ENCODE data around the gene DEPDC5.
"Not testable (repeated sequence)": the region's sequence is repeated elsewhere in the genome, so short reads cannot be mapped to it uniquely, and the experiment has no call there.

DEPDC5 gene

DNA sequence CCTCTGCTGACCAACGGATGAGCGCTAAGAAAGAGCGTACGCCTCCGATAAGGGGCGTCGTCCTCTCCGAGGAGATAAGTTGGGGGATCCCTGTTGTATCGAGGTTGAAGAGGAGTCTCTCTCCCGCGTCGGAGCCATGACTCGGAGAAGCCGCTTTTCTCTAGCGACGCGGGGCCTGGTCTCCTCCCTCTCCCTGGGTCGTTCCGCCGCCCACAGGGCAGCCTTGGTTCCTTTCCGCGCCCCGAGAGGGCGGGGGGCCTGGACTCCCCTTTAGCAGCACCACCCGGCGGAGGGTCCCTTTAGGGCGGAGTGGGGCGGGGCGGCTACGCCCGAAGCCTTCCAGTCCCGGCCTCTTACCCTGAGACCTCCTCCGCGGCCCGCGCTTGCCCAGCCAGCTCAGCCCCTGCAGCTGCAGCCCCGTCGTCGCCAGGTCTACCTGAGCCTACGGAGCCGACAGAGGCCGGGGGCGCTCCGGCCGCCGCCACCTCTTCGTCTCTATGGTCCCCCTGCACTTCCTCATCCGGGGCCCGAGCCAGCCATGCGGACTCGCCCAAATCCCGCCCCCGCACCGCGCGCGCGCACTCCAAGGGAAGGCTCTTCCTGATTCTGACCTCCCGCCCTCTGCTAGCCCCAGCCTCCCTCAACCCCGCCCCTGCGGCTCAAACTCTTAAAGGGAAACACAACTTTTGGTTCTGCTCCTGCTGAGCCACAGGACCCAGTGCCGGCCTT, 4.0 kb upstream of the DEPDC5 start, which contains the start of gene PRR14L:
Gene PRR14L, minus strand, starts transcription at position 497 of the 729 bp plus-strand sequence. CDS start 11,272 bp downstream, outside the sequence.
- DNase-seq (ENCODE audit: low read depth) = peak; percentile 96

DNA sequence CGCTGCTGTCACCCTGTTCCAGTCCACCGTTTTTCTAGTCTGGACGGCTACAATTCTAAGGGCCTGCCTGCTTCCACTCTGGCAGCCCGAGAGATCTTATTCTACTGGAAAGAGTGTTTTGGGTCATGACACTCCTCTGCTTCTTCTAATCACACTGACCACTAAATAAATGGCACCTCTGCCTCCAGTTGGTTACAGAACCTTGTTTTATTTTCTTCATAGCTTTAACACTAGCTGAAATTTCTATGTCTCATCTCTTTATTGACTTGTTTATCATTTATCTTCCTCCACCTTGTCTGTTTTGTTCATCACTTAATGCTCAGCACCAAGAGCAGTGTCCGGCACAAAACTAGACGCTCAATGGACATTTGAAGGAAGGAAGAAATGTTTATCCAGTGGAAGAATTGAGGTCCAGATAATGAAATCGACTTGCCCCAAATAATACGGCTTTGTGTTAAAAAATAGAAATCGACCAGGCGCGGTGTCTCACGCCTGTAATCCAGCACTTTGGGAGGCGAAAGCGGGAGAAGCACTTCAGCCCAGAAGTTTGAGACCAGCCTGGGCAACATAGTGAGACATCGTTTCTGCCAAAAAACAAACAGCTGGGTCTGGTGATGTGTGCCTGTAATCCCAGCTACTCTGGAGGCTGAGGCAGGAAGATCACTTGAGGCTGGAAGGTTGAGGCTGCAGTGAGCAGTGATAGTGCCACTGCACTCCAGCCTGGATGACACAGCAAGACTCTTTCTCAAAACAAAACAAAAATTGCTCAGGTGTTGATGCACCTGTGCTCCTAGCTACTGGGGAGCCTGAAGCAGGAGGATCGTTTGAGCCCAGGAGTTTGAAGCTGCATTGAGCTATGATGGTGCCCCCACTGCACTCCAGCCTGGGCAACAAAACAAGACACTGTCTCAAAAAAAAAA, 3.2 kb upstream of the DEPDC5 start:
- DNase-seq (ENCODE audit: low read depth) = no peak

GRCh38 chr22:31752096-31752847, 1.5 kb upstream of the DEPDC5 start:
- DNase-seq (ENCODE audit: low read depth) = no peak

GRCh38 chr22:31753005-31753633, 700 bp upstream of the DEPDC5 start:
- DNase-seq (ENCODE audit: low read depth) = no peak

GRCh38 chr22:31754813-31755212, 994 bp downstream of the DEPDC5 start:
- DNase-seq (ENCODE audit: low read depth) = no peak

DNA sequence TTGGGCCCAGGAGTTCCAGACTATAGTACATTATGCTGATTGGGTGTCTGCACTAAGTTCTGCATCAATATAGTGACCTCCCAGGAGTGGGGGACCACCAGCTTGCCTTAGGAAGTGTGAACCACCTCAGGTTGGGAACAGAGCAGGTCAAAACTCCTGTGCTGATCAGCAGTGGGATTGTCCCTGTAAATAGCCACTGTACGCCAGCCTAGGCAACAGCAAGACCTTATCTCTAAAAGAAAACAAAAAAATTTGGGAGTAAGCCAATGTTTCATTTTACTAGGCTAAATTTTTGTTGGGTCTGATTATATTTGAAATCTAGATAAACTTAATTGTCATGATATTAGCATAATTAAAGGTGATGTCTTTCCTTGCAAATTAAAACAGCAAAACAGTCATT, 3.4 kb downstream of the DEPDC5 start:
- DNase-seq (ENCODE audit: low read depth) = no peak

GRCh38 chr22:31758860-31759259, 5.0 kb downstream of the DEPDC5 start:
- DNase-seq (ENCODE audit: low read depth) = not testable (repeated sequence)

GRCh38 chr22:31764785-31765184, 11.0 kb downstream of the DEPDC5 start:
- DNase-seq (ENCODE audit: low read depth) = no peak

- no peak for DNase-seq (ENCODE audit: low read depth)
Observed at GRCh38 chr22:31768422-31769059, 14.7 kb downstream of the DEPDC5 start.

GRCh38 chr22:31773416-31773815, 19.6 kb downstream of the DEPDC5 start:
- DNase-seq (ENCODE audit: low read depth) = no peak

GRCh38 chr22:31776231-31776630, 22.4 kb downstream of the DEPDC5 start:
- no peak for DNase-seq (ENCODE audit: low read depth)

DNA sequence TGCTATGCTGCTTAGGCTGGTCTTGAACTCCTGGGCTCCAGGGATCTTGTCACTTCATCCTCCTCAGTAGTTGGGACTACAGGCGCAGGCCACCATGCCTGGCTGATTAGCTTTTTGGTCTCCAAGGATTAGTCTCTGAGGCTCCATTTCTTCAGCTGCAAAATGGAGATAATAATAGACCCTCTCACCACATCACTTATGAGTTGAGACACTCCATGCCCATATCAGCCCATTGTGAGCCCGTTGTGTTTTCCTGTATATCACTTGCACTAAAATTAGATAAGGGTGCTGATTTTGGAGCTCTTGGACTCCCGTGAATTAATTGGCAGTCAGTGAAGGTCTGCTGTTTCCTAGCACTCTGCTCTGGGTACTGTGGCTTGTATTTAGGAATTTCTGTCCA, 36.0 kb downstream of the DEPDC5 start:
- DNase-seq (ENCODE audit: low read depth) = no peak

DNA sequence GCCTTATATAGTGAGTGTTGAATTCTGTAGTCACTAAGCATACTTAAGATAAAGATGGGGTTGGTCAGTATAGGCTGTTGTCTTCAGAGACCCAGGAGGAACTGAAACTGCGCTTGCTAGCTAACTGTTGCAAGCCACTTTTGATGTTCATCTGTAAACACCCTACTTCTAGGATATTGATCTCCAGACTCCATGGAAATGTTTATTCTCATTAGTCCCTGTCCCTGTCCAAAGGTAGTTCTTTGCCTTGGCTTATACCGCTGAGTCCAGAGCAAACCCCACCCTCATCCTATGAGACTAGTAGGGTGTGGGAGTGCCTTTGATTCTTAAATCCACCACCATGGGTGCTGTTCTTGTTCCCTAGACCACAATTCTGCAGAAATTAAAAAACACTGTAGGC, 36.4 kb downstream of the DEPDC5 start:
- DNase-seq (ENCODE audit: low read depth) = no peak

GRCh38 chr22:31799358-31799757, 45.5 kb downstream of the DEPDC5 start:
- not testable (repeated sequence) for DNase-seq (ENCODE audit: low read depth)

- DNase-seq (ENCODE audit: low read depth) = no peak
Observed at GRCh38 chr22:31800065-31800464, 46.2 kb downstream of the DEPDC5 start.

GRCh38 chr22:31800861-31801260, 47.0 kb downstream of the DEPDC5 start:
- not testable (repeated sequence) for DNase-seq (ENCODE audit: low read depth)

DNA sequence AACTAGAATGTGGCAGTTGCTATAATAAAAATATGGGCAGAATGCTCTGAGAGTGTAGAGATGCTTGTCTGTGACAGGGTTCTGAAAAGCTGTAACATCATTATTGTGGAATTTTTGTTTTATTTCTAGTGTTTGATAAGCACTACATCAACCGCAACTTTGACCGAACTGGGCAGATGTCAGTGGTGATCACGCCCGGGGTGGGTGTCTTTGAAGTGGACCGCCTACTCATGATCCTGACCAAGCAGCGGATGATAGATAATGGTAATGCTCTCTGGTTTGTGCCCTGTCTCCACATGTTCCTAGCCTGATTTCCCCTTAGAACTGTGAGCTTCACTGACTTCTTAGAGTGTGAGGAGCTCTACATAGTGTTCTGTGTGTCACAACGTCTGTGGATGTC, 48.8 kb downstream of the DEPDC5 start:
- no peak for DNase-seq (ENCODE audit: low read depth)

DNA sequence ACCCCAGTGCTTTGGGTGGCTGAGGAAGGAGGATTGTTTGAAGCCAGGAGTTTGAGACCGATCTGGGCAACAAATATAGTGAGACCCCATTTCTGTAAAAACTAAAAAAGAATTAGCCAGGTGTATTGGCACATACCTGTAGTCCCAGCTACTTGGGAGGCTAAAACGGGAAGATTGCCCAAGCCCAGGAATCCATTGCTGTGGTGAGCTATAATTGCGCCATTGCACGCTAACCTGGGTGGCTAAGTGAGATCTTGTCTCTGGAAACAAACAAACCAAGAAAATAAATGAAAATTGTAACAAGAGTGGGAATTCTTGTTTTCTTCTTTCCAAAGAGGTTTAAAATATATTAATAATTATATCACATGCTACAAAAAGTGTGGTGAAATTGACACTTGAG, 52.9 kb downstream of the DEPDC5 start:
- no peak for DNase-seq (ENCODE audit: low read depth)

- no peak for DNase-seq (ENCODE audit: low read depth)
Observed at GRCh38 chr22:31812977-31813605, 59.3 kb downstream of the DEPDC5 start.

DNA sequence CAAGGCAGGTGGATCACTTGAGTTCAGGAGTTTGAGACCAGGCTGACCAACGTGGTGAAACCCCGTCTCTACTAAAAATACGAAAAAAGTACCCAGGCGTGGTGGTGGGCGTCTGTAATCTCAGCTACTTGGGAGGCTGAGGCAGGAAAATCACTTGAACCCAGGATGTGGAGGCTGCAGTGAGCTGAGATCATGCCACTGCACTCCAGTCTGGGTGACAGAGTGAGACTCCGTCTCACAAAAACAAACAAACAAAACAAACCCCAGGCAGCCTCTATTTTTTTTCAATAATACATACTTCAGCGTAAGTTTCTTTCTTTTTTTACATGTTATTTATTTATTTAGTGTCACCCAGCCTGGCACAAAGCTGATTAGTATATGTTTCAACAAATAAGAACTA, 60.1 kb downstream of the DEPDC5 start:
- DNase-seq (ENCODE audit: low read depth) = not testable (repeated sequence)

GRCh38 chr22:31814942-31815341, 61.1 kb downstream of the DEPDC5 start:
- no peak for DNase-seq (ENCODE audit: low read depth)
